Eye (tissue), 1 donor: ENCODE results near the gene KCNT1.

Source experiments
- DNase-seq: peaks from one replicate; pipeline ENCODE4 v3.0.0-alpha.2; 2015

The KCNT1 gene

DNA sequence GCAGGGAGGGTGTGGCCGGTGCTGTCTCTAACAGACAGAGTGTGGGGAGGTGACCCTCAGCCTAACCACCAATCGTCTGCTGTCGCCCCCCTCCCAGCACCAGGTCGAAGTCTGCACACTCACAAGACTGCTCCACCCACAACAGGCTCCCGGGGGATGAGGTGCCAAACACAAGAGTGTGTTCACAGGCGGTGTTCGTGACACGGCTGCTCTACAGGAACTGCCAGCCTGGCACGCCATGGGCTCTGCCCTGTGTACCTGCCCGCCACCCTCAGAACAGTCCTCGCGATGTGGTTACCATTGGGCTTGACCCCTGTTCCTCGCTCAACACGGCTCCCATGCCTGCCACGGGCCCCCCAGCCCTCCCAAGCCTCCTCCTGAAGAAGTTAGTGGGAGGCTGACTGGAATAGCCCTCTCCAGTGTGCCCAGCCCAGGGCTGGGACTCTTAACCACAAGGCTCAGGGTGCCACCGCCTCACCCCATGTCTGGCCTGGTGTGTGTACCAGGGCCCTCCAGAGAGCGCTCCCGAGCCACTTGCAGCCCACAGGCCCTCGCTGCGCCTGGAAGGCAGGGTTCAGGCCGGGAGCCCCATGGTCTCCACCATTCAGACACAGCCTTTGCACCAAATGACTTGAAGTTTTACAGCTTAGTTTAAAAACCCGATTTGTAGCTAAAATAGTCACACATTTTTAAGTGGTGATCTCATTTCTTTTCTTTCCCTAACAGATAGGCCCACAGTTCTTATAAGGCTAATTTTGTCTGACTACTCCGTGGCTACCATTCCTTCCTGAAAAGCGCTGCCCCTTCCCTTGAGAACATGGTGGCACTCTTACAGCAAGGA, 102.8 kb downstream of the KCNT1 start:
- DNase-seq, result no peak

- no peak for DNase-seq
Measured at GRCh38 chr9:135805422-135806022, 103.5 kb downstream of the KCNT1 start.

GRCh38 chr9:135809166-135809565, 107.2 kb downstream of the KCNT1 start:
- no peak for DNase-seq

GRCh38 chr9:135810806-135811575, 109.0 kb downstream of the KCNT1 start:
- DNase-seq, result no peak

DNA sequence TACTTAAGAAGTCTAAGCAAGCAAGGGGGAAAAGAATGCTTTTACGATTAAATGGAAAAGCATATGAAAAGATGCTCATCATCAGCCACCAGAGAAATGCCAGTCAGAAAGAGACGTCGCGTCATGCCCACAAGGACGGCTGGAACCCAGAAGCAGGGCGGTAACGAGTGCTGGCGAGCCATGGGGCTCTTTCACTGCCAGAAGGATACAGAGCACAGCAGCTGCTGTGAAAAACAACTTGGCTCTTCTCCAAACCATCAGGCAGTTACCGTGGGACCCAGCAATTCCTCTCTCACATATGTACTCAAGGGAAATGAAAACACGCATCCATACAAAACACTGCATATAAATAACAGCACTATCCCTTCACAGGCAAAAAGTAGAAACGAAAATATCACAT, 109.8 kb downstream of the KCNT1 start:
- peak; percentile 20 for DNase-seq

DNA sequence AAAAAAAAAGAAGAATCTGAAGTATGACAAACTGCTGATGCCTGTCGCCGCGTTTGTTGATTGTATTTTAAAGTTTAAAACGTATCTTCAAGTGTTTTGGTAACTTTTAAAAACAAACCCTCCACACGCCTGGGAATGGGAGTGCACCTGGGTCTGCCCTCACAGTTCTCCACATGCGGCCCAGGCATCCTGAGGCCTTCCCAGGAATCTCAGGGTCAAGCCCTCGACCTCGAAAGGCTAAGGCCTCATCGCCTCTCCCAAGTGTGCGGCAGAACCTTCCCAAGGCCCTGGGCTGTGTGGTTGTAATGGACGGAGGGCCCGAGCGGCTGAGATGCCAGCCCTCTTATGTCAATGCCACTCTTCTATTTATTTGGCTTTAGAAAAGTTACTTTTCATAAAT, 111.0 kb downstream of the KCNT1 start:
- DNase-seq, result no peak

- no peak for DNase-seq
Measured at GRCh38 chr9:135813671-135814290, 111.8 kb downstream of the KCNT1 start.

DNA sequence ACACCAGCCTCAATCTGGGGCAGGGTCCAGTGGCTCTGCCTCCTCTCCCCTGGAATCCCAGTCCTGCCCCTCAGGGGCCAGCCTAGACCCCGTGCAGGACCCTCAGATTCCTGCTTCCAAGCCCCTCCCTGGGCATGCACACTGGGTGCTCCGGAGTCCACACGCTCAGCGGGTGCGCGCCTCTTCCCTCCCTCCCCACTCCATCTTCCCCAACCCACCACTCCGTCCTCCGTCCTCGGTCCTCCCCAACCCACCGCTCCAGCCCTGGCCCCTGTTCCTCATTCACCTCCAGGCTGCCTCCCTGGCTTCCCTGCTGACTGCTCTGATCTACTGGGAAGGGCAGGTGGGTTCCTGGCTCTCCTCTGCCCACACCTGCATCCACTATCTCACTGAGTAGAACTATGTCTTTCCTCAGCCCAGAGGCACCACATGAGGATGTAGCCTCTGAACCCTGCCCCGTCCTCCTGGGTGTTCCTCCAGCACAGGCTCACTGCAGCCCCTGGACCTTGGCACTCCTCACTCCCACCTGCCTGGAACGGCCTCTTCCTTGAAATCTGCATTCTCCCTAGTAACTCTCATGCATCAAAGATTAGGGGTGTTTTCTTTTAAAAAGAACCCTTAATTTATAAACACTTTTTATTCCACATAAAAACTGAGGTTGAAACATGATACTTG, 112.6 kb downstream of the KCNT1 start:
- no peak for DNase-seq

DNA sequence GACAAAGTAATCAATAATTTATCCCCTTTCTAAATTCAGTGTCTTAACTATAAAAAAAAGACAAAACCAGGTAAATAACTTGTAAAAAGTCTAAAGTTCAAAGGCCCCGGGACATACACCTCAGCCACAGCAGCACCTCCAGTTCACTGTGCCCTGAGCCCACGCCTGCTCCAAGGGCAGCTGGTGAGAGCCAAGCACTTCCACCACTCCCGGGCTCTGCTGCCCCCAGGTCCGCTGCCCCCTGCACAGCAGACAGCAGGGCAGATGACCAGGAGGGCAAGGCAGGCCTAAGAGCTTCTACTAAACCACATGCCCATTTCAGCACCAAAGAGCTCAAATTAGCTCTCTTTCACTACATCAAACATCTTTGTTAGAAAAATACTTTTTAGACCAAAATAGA, 113.4 kb downstream of the KCNT1 start:
- no peak for DNase-seq

GRCh38 chr9:135815830-135816650, 114.1 kb downstream of the KCNT1 start:
- no peak for DNase-seq

DNA sequence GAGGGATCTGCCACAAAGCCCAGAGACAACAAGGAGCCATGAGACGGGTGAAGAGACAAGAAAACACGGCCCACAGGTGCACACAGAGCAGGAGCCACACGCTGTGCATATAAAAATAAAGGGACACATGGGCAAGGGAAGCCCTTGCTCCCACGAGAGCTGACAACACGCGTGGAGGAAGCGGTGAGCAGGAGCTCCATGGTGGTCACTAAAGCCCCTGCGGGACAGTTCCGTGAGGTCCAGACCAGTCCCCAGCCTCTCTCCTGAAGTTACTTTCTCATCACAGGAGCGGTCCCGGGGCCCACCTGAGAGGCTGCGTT, 114.6 kb downstream of the KCNT1 start:
- DNase-seq, result no peak

DNA sequence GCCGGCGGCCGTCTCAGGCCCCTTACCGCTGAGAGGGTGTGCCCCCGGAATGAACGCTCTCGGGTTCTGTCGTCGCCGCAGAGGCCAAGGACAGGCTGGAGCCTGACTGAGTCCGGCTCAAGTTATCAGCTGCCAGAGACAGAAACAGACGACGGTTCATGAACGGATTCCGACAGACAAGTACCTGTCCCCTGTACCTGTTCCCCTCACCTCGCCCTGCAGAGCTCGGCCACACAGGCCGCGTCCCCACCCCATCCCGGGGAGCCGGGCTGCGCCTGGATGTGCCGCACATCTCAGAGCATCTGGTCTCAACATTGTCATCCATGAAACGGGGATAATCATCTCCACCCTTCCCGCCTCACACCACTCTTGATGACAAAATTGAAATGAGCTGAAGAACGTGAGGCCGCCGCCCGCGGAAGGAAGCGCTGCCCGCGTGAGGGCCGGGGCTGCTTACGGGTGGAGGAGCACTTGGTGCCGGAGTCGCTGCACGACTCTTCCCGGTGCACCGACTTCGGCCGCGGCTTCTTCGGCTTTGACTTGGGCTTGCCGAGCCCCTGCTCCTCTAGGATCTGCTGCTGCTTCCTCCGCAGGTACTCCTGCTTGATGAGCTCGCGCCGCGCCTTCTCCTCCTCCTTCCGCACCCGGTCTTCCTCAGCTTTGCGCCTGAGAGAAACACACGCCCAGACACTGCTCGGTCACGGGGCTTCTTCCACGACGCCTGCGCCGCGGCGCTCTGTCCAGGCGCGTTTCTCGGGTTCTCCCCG, 116.1 kb downstream of the KCNT1 start:
- DNase-seq, result no peak

GRCh38 chr9:135818718-135819475, 116.9 kb downstream of the KCNT1 start:
- no peak for DNase-seq

- no peak for DNase-seq
Measured at GRCh38 chr9:135819905-135820304, 117.9 kb downstream of the KCNT1 start.

DNA sequence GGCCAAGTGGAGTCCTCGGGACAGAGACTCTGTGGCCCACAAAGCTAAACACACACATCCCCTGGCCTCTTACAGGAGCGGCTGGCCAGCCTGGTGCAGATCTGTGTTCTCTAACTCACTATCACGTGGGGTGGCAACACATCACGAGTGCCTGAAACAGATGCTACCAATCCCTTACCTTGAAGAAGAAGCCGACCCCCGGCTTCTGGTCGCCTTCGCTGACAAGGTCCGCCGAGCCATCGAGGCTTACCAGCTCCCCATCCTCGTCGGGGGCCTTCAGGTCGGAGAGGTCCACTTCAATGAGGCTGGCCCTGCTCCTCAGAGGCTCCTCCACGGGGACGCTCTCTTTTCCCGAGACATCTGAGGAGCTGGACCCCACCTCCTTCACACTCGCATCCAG, 118.7 kb downstream of the KCNT1 start:
- no peak for DNase-seq

DNA sequence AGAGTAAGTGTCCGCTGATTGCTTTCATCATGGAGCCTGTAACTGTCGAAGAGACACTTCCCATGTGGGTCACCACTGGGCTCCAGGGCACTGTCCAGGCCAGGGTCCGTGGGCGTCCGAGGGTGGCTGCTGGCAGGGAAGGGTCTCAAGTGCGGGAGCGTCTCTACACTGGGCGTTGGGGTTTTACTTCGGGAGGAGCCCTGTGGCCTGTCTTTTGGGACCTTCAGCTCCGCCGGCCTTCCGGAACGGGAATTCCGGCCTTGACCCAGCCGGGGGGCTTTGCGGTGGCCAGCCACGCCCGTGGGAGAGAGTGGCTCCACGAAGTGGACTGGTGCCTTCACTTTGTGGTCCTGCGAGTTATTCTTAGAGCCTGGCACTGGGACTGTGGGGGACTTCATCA, 119.1 kb downstream of the KCNT1 start:
- DNase-seq, result no peak

DNA sequence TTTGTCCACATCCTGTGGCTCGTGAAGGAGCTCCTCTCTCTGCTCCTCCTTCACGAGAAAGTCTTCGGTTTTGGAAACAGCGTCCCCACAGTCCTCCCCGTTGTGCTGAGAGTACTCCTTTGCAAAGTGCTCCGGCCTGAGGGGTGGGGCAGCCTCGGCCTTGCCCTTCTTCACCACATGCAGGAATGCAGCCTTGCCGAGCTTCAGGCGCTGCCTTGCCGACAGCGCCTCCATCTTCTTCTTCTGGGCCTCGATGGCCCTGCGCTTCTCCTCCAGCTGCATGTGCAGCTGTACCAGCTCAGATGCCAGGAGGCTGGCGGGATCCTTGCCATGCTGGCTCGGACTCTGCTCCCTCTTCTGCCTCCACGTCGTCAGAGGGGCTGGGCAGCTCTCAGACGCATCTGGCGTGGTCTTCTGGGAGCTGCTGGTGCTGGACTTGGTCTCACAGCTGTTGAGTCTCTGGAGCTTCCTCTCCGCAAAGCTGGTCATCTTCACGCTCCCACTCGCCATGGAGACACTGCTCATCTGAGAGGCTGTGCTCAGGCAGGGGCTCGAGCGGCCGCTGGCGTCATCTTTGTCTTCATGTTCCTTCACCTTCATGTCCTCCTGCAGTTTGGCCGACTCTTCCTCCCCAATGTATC, 119.9 kb downstream of the KCNT1 start:
- DNase-seq, result no peak

DNA sequence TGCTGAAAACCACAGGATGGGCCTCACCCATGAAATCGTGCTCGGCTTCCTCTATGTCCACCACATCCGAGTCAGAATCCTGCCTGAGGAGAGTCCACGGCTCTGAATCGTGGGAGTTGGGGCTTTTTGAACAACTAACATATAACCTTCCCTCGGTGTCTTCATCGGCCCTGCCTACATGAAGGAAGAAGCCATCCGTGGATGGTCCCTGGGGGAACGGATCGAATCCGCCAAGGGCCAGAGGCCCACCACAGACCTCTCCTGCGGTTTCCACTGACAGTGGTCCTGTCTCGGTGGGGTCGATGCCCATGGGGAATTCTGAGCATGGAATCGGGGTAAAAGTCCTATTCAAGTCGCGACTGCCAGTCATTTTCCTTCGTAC, 120.4 kb downstream of the KCNT1 start:
- no peak for DNase-seq

DNA sequence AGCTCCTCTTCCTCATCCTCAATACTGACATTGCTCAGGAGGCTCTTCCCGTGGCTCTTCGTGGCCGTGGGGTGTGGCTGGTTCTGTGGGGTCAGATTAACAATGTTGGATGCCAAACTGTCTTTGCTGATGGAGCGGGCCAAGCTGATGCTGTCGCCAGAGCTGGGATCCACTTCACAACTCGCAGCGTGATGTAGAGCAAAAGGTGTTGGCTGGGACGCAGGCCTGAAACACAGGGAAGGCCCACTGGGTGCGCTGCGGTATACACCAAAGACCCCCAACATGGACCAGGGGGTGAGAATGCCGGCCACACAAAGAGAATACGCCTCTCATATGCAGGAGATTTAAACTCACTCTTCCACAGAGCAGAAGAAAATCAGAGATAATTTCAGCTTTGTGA, 121.1 kb downstream of the KCNT1 start:
- DNase-seq, result no peak
